ENCODE data around the gene OR4D1. TPM values are rescaled to one million over a fixed set of nuclear protein-coding genes. Genes with fewer than 3 reads are reported as not detected.

Gene OR4D1
- total and polyA plus RNA-seq, 9 of the 15 experiments (the other 6 are each of a cell fraction or from before 2014, with no cell fraction given) = not detected

GRCh38 chr17:58176200-58176599 is 28.0 kb downstream of the OR4D1 start:
- Histone ChIP-seq H3K4me2 (ENCODE audit: insufficient read depth, low read length) (no peak overlapping the region), H3K9ac (ENCODE audit: insufficient read depth in 1 of 2, low read depth in 2 of 2, low read length in 2 of 2) (no peak overlapping the region), H3K27me3 (ENCODE audit: control insufficient read depth in 2 of 2, insufficient read depth in 2 of 2, low read length in 2 of 2) (peaks cover 5% of the 10 kb centered on the region in 2 experiments; a peak in 2 of 5 replicates), H4K20me1 (replicated peaks; ENCODE audit: control insufficient read depth, insufficient read depth, low read length) (no peaks in the 10 kb centered on the region), H3K9me1 (ENCODE audit: control insufficient read depth, insufficient read depth, low read length) (no peaks in the 10 kb centered on the region), H3K4me3 (no peak overlapping the region), H3K36me3 (ENCODE audit: control insufficient read depth, insufficient read depth, low read length) (no peaks in the 10 kb centered on the region), H3K4me1 (replicated peaks in 1 of 2; ENCODE audit: control insufficient read depth in 2 of 2, insufficient read depth in 2 of 2, low read length in 2 of 2) (no peaks in the 10 kb centered on the region), H2AFZ (ENCODE audit: low read depth, low read length) (no peak overlapping the region), H3K9me3 (replicated peaks; ENCODE audit: control insufficient read depth, insufficient read depth, low read depth, low read length) (no peaks in the 10 kb centered on the region), H3K79me2 (ENCODE audit: control insufficient read depth, insufficient read depth, low read length) (no peaks in the 10 kb centered on the region), H3K27ac (ENCODE audit: extremely low read depth, low read depth, low read length) (no peak overlapping the region)
- peak in 1 of 4 experiments; percentile 25 for DNase-seq (ENCODE audit: extremely low read depth in 1 of 4, low spot score in 3 of 4)
- 19% methylated on average over 7 of the region's 7 CpGs for WGBS (ENCODE audit: insufficient coverage, low coverage, missing lambda C conversion rate)
- in situ Hi-C loops (cut with MboI) = no loop called here
- no peak for ATAC-seq
- ChIA-PET POLR2A (no interaction called here), CTCF (ENCODE audit: low intra/inter-chr PET ratio) (no interaction called here)
- no TSS peak for BruUV-seq (replicated peaks)
- intact Hi-C loops (cut with micrococcal nuclease) = no loop called here
- peak; percentile 87 for TF ChIP-seq MIER1 (IDR thresholded peaks at IDR 0.05; ENCODE audit: low read depth)
- TF ChIP-seq USF2 (CRISPR knock-in tag; IDR thresholded peaks at IDR 0.05) = no peak
- peak; percentile 30; the same call in 1 of the 2 replicates for TF ChIP-seq CBFA2T3 (IDR thresholded peaks at IDR 0.05)
- peak; percentile 22; the same call in 1 of the 2 replicates for TF ChIP-seq TAL1 (IDR thresholded peaks at IDR 0.05)
- TF ChIP-seq EHMT2 (IDR thresholded peaks at IDR 0.05) = peak; percentile 91
- TF ChIP-seq HDAC8 (tag; IDR thresholded peaks at IDR 0.05) = no peak
- peak; percentile 98 for TF ChIP-seq REST (IDR thresholded peaks at IDR 0.05; ENCODE audit: borderline replicate concordance)
- TF ChIP-seq REST (CRISPR knock-in tag; IDR thresholded peaks at IDR 0.05; ENCODE audit: low read depth) = peak; percentile 94
- TF ChIP-seq AFF1 (IDR thresholded peaks at IDR 0.05; ENCODE audit: low read depth in 1 of 2, partially characterized antibody in 2 of 2) = peak in 1 of 2 experiments; percentile 68
- TF ChIP-seq GTF2E2 (tag; IDR thresholded peaks at IDR 0.05) = no peak
- FAIRE-seq = no peak
